NCI-H748 (cell line): ENCODE data around the gene THAP8.

Experiments
- DNase-seq: peaks from one replicate; lab custom pipeline; 2025; ENCODE audit not compliant: unreplicated experiment; lab: John Stamatoyannopoulos, UW

The THAP8 gene, protein sequence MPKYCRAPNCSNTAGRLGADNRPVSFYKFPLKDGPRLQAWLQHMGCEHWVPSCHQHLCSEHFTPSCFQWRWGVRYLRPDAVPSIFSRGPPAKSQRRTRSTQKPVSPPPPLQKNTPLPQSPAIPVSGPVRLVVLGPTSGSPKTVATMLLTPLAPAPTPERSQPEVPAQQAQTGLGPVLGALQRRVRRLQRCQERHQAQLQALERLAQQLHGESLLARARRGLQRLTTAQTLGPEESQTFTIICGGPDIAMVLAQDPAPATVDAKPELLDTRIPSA

GRCh38 chr19:36054119-36054732 is at the start of gene THAP8:
Gene THAP8, minus strand, starts transcription at chr19:36054285. Its CDS starts 68 bp downstream, at chr19:36054217.
- DNase-seq, result peak; percentile 100

- no peak for DNase-seq
These were observed 49.0 kb upstream of the THAP8 start for GRCh38 chr19:36103040-36103626.

- no peak for DNase-seq
These were observed 47.7 kb upstream of the THAP8 start for GRCh38 chr19:36101550-36102327.

DNA sequence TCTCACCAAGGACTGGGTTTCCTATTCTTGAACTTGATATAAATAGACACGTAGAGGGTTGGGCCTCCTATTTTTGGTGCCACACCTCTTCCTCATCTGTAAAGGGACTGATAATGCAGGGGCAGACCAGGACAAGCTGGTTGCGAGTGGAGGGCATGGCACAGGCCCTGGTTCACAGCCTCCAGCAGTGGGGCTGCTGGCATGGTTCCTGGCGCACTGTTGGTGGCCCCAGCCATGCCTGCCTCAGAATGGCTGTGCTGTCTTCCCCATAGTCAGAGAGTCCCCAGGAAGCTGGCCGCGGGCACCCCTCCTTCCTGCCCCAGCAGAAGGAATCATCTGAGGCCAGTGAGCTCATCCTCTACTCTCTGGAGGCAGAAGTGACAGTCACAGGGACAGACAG is 46.4 kb upstream of the THAP8 start:
- DNase-seq, result no peak

GRCh38 chr19:36099166-36099785 is 45.2 kb upstream of the THAP8 start:
- DNase-seq, result no peak

DNA sequence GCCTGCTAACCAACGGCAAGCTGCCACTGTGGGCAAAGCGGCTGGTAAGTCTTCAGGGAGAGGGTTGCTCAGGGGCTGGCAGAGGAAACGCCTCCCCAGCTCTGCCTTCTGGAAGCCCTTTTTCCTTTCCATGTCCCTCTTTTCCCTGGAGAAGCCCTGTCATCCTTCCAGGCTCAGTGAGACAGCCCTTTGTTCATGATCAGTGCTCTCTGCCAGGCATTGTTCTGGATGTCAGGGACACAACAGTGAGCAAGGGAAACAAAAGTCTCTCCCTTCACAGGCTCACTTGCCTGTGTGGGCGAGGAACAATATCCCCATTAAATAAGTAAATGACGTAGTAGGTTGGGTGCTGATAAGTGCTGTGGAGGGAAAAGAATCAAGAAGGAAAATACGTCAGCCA is 43.0 kb upstream of the THAP8 start:
- DNase-seq, result no peak

DNA sequence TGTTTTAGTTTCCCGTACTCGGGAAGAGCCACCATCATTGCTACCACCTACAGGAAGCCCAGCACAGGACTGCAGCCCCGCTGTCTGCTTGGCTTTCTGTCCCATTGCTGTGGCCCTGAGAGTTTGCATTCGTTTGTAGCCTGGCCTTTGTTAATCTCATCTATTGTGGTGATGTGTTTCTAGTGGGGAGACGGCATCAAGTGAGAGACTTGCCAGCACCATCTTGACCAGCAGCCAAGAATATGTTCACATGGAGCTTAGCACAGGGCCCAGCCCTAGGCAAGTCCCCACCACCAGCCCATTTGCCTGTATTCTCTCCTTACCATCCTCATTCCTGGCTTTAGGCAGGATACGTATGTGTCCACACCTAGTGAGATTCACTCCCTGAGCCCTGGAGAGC is 39.6 kb upstream of the THAP8 start:
- no peak for DNase-seq

- DNase-seq, result no peak
These were observed 39.1 kb upstream of the THAP8 start for GRCh38 chr19:36093146-36093662.

DNA sequence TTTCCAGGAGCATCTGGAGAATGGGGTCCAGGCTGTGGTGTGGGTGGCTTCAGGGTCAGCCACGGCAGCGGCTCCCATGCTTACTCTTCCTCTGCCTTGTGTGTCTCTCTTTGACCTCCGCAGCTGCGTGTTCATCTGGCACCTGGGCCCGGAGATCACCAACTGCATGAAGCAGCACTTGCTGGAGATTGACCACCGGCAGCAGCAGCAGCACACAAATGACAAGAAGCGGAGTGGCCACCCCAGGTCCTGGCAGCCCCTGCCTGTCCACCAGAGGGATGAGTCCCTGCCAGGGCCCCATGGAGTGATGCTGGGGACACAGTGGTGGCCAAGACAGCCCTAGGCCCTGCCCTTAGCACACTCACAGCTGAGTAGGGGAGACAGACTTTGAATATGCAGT is 38.5 kb upstream of the THAP8 start:
- no peak for DNase-seq

DNA sequence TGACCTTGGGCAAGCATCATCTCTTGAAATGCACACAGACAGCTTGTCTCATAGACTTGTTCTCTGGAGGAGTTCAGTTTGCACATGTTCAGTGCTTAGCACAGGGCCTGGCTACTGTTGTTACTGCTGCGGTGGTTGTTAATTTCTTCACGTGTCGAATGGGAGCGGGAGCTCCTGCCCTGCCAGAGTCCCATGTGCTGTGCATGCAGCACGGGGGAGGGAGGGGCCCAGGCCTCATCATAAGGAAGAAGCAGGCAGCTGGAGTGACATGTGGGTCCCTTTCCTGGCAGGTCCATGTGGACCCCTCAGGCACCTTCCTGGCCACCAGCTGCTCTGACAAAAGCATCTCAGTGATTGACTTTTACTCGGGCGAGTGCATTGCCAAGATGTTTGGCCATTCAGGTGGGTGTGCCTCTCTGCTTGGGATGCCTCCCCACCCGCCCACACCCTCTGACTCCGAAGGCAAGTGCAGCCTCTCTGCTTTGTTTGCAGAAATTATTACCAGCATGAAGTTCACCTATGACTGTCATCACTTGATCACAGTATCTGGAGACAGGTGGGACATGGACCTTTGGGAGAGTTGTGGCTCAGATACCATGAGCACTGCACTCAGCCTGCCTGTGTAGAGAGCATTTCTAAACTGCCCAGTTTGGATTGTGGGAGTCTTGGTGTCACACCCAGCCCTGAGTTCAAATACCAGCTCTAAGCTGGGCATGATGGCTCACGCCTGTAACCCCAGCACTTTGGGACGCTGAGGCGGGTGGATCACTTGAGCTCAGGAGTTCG is 37.0 kb upstream of the THAP8 start:
- no peak for DNase-seq

DNA sequence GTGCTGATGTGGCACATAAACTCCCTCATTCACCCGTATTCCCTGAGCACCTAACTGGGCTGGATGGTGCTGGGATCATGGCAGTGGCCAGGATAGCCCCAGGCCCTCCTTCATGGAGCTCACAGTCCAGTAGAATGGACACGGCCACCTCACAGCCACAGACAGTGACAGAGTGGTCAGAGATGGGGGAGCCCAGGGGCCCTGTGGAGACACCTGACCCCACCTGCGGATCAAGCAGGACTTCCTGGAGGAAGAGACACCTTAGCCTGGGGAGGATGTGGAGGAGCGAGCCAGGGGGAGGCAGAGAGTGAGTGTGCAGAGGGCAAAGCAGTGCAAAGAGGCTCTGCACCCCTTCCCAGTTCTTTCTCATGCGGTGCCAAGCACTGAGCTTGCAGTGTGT is 35.8 kb upstream of the THAP8 start:
- no peak for DNase-seq

DNA sequence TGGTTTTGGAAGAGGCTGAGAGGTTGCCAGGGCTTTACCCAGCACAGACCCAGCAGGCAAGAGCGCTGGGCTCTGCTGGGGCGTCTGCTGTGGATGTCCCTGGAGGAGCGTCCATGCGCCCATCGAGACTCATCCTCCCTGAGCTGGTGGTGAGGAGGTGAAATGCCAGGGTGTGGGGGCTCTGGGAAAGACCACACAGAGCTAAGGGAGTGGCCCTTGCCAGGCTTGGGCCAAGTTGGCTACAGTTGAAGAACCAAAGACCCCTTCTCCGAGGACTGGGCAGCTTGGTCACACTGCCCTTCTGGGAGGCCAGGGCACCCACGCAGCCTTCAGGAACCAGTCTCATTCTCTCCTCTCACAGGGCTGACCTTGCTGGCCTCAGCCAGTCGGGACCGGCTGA is 32.2 kb upstream of the THAP8 start:
- DNase-seq, result no peak

DNA sequence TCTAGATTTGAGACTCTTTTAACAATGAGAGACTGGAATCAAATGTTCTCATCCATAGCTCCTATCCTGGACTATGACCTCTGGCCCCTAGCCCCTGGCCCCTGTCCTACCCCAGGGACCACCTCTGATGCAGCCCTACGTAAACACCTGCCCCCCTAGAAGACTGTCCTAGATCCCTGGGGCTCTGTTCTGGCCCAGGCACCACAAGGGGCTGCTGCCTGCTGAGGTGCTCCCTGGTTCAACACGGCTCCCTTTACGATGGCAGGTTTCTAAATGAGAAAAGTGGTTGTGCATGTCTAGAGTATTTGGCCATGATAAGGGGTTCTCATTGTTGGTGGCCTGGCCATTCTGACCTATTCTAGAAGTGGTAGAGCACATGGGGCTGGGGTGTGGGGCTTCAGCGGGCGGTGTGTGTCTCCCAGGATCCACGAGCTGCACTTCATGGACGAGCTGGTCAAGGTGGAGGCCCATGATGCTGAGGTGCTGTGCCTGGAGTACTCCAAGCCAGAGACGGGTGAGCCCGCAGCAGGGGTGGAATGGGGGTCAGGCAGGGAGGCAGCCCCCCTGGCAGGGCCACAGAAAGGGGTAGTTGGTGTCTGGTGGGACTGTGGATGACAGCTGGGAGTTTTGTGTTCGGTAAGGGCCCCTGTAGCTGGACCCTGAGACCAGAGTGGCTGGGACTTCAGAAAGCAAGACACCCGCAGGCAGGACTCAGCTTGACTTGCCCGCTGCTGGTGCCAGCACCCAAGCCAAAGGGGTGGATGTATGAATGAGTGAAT is 30.3 kb upstream of the THAP8 start:
- no peak for DNase-seq

DNA sequence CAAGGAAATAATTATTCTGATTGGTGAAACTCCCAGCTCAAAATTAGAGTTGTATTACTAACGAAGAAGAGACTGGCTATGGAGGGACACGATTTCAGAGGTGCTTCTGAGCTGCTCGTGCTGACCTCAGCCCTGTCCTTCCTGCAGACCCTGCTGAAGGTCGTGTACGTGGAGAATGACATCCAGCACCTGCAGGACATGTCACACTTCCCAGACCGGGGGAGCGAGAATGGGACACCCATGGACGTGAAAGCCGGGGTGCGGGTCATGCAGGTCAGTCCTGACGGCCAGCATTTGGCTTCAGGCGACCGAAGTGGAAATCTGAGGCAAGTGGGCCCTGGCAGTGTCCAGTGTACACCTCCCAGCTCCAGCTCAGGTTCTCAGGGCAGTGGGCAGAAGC is 28.8 kb upstream of the THAP8 start:
- no peak for DNase-seq

GRCh38 chr19:36081894-36082293 is 27.8 kb upstream of the THAP8 start:
- no peak for DNase-seq

- no peak for DNase-seq
These were observed 27.3 kb upstream of the THAP8 start for GRCh38 chr19:36081385-36081784.

DNA sequence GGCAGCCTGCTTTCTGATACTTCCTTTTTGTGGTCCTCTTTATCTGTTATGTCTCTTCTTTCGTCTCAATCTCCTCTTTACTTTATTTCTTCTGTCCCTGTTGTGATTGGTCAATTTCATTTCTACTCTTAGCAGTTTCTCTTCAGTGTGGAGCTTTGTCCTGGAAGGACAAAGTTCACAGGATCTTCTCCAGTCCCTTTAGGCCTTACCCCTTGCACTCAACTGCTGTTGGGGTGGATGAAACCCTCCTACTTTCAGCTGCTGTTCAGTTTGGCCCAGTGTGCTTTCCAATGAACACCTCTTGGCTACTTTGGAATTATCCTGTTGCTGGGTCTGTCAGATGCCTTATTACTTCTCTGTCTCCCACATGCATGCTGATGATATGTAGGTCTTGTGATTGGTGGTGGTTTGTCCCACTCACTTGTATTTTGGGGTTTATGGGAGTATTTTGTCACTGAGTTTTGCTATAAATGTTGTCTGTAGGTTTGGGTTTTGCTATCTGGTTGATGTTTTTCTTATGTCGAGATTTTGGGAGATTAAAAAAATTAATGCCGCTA is 25.4 kb upstream of the THAP8 start:
- no peak for DNase-seq

GRCh38 chr19:36073121-36073876 is 19.2 kb upstream of the THAP8 start:
- no peak for DNase-seq

GRCh38 chr19:36072081-36072480 is 18.0 kb upstream of the THAP8 start:
- DNase-seq, result no peak
